Activated T-helper 1 cell treated with Interleukin-2 at 50 U/mL for 16 hours (primary cell): Measurements from ENCODE around the gene PSMG4.

ENCODE experiments used
- DNase-seq: peaks from one replicate; pipeline ENCODE4 v3.0.0-alpha.2; 2020; ENCODE audit warnings: low read depth

Gene PSMG4

DNA sequence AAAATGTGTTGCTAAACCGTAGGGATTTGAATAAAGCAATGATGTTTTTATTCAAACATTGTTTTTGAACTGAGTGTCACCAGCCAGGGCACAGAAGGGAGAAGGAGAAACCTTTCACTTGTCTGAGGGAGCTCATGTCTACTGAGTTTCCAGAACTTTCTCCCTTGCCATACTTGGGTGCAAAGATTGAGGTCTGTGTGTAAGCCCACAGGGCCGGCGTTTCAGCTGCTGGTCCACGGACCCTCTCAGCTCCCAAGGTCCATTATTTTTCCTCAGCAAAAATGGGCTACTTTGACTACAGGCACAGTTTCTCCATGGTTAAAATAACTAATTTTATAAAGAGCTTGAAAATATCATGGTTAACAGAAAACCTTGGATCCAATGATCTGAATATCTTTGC, 32.6 kb downstream of the PSMG4 start:
- no peak for DNase-seq

DNA sequence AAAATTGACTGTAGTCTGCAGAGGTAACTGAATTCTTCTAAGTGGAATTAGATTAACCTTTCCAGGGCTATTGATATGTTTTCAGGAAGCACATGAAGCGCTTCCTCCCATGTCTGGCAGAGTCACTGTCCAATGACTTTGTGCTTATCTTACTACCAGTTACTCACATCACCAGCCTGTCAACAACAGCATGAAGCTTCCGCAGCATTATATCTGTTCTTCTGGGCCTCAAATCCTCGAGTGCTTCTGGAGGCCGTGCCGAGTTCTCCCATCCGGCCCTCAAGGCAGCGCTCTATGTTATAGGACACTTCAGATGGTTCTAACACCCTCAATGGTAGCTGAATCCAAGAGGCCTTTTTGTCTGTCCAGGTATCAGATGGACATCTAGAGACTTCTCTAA, 33.2 kb downstream of the PSMG4 start:
- DNase-seq = no peak

GRCh38 chr6:3292431-3293197, 33.9 kb downstream of the PSMG4 start:
- DNase-seq = no peak

DNA sequence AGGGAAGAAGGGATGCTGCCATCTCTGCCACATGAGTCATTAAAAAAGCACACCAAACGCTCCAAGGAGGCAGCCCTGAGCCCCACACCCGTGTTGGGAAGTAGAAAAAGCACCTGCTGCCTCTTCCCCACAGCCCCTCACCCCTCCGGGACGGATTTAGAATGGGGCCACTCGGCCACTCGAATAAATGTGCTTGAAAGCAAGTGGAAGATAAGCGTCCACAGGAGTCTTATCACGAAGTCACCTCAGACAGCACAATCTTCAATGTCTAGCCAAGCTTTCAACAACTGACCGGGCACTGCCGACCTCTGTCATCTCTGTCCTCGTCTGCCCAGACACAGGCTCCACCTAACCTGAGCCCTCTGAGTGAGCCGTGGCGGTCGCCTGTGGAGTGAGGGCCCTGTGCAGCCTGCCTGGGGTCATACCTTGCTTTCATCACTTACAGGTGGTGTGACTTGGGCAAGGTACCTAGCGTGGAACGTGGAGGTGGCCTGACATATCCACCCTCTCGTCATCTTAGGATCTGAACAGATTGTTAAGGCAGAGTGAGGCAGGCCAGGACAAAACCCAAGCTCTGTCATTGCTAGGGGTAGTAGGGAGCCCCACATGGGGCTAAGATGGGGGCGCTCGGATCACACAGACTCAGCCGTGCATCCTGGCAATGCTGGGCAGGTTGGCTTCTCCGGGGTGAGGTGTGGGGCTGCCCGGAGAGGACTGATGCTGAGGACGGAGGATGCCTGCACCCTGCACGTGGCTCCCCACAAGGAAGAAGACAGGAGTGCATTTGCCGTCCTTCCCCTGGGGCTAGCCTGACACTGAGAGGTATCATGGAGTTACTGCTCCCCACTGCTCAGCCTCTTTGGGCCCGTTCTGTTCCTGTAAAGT, 34.8 kb downstream of the PSMG4 start:
- DNase-seq = no peak

- no peak for DNase-seq
These were observed 35.6 kb downstream of the PSMG4 start for GRCh38 chr6:3294396-3294795.

DNA sequence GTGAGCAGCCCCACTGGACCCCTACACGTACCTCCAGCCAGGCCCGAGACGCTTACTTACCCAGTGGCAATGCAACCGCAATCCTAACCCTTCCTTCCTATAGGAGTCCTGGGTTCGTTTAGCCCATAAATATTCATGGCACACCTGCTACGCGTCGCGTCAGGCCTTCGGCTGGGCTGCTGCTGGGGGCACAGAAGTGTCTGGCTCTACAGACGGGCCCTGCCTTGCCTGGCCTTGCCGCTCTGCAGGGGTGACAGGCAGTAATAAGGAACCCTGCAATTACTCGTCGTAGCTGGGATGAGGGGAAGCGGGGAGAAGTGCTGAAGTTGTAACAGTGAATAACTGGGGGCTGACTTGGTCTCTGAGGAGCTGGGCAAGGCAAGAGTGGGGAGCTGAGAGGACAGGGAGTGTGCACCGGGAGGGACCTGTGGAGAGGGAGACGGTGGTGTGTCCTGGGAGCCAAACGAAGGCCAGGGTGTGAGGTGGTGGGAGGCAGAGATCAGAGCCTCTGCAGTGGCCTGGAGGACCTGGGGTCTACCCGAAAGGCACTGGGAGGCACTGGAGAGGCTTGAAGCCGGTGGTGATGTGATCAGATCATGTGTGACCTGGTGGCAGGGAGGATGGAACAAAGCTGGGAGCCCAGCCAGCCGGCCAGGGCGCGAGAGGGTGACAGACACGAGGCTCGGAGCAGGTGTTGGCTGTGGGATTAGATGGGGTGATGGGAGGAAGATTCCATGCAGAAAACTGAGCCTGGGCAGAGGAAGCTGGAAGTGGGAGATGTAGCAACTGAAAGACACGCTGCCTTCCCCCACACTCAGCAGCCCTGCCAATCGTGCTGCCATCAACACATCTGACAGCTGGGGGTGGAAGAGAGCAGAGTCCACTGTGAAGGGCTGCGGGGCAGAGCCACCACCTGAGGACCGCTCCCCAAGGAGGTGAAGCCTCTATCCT, 36.4 kb downstream of the PSMG4 start:
- no peak for DNase-seq

GRCh38 chr6:3296078-3296477, 37.3 kb downstream of the PSMG4 start:
- no peak for DNase-seq

DNA sequence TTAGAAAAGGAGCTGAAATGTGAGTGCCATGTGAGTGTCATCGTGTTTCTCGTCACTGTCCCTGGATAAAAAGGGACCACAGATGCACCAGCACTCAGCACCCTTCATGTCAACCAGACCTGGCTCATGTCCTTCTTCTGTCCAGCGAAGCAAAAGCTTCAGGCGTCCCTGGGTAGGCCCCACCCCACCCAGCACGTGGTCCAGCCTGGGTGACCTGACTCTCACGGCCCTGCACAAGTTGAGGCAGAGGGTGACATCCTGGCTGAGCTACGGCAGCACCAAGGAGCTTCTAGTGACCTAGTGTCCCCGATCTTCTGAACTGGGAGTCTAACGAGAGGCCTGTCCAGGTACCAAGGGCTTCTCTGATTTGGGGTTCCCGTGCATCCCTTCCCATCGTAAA, 37.8 kb downstream of the PSMG4 start:
- no peak for DNase-seq

DNA sequence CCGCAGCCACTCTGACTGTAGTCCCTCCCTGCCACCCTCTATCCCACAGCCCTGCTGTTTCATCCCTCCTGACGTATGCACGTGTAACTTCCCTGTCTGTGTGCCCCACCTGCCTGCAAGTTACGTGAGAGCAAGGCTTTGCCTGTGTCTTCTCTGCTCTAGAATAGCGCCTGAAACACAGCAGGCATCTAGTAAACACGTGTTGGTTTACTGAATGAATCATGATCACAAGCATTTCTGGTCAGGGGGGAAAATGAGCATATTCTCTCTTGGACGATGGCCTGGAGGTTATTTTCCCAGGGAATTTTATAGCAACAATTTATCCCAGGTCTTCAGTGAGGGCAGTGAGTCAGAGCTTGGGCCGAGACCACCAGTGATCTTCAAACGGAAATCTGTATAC, 38.3 kb downstream of the PSMG4 start:
- no peak for DNase-seq

GRCh38 chr6:3297909-3298308, 39.2 kb downstream of the PSMG4 start:
- no peak for DNase-seq

DNA sequence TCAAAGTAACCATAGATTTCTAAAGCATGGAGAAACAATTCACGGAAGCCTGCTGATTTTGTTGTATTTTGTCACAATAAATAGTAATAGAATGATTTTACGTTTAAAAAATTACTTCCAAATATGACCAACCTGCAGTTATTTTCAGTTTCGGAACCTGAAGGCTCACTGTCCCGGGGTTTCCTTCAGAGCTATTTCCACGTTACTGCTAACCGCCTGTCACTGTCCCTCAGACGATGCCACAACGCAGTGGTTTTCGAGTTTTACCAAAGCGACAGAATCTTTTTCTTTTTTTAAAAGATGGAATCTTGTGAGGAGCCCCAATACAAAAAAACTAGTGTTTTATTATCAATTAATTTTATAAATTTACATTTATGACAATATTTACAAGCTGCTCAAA, 40.5 kb downstream of the PSMG4 start:
- DNase-seq = no peak

DNA sequence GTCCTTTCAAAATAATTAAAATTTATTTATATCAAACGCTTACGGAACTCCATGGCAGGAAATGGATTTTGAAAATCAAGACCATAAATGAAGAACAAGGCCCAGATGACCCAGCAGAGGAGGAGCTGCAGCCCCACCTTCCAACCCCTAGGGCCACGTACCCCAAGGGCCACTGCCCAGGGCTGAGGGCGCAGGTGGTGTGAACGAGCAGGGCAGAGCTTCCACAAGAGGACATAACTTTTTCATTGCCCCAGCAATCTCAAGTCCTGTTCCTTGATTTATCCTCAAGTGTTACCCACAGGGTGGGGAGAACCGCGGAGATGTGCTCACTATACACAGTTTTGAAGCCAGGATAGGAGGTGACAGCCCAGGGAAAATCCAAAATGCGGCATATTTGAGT, 42.8 kb downstream of the PSMG4 start:
- DNase-seq = no peak

- DNase-seq = no peak
These were observed 45.2 kb downstream of the PSMG4 start for GRCh38 chr6:3303795-3304411.

- no peak for DNase-seq
These were observed 45.9 kb downstream of the PSMG4 start for GRCh38 chr6:3304500-3305215.

GRCh38 chr6:3305216-3305565, 46.4 kb downstream of the PSMG4 start:
- no peak for DNase-seq

DNA sequence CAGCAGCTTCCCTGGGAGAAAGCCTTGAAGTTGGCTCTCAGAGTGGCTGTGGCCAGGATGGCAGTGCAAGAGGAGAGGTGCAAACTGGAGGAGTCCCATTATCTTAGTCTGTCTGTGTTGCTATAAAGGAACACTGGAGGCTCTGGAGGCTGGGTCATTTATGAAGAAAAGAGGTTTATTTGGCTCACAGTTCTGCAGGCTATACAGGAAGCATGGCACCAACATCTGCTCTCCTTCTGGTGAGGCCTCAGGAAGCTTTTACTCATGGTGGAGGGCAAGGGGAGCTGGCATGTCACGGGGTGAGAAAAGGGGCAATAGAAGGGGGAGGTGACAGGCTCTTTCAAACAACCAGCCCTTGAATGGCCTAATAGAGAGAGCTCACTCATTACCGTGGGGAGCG, 47.1 kb downstream of the PSMG4 start:
- no peak for DNase-seq

DNA sequence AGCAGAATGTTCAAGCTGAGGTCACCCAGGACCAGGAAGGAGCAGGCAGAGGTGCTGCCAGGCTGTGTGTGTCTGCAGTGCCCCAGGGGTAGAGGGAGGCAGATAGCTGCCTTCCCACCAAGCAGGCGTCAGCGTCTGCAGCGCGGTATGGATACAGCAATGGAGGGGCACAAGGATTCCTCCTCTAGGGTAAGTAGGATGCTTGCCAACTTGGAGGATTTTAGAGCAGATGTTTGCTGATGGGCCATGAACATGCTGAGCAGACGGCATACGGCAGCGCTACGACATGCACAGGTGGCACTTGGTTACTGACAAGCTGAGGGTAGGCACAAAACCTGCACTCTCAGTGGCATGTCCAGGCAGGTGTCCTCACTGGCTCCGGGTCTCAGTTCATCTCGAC, 48.1 kb downstream of the PSMG4 start:
- no peak for DNase-seq

DNA sequence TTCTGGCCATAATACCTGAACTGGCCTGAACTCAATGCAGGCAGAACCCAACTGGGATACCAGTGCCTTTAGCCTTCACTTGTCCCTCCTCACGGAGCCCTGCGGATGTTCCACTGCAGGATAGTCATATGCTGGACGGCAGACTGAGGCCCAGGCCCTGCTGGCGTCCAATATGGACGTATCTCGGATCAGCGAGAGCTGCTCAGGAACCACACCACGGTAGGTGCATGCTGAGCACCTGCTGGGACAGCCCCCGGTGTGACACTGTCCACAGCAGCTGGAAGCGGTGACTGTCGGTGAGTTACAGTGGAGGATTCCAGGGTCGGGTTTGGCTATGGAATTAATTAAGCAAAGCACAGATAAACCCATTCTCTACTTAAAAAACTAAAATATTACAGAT, 48.7 kb downstream of the PSMG4 start:
- no peak for DNase-seq

- no peak for DNase-seq
These were observed 49.4 kb downstream of the PSMG4 start for GRCh38 chr6:3308106-3308505.

DNA sequence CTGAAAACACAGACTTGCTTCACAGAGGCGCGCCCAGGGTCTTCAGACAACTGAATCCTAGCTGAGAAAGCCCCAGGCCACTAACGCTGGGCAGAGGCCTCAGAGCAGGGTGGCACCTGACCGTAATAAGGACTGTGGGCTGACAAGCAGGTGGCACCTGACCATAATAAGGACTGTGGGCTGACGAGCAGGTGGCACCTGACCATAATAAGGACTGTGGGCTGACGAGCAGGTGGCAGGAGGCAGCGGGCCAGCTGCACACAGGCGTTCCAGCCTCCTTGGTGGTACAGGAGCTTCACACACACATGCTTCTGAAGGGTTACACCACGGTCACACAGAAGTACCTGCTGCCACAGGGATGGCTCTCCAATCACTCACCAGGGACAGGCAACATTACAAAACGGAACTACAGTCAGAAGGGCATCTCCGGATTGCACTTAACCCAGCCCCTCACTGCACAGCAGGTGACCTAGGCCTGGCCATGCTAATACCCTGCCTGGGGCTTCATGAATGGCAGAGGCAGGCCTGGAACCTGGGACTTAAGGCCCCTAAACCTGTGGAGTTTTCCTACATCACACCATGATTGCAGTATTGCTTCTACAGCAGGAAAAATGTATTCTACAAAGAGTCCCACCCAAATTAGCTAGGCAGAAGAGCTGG, 50.8 kb downstream of the PSMG4 start:
- no peak for DNase-seq

DNA sequence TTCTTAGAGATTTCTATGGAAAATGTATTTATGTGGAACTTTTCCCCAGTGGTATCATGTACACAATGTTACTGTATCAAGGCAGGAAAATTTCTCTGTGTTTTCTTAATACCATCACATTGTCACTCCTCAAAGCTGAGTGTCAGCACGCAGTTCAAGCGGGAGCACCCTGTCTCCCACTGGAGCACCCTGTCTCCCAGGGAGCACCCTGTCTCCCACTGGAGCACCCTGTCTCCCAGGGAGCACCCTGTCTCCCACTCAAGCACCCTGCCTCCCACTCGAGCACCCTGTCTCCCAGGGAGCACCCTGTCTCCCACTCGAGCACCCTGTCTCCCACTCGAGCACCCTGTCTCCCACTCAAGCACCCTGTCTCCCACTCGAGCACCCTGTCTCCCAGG, 51.3 kb downstream of the PSMG4 start:
- DNase-seq = no peak
